HepG2 (cell line): ENCODE results near the gene SYNJ2. TPM values are rescaled to one million over a fixed set of nuclear protein-coding genes. Genes with fewer than 3 reads are reported as not detected.

ENCODE experiments used
- AFF4 ChIP-seq: sonication (generic); formaldehyde crosslinking; IDR thresholded peaks from 2 replicates; pipeline ENCODE4 v1.4.0; 2020; ENCODE audit warnings: missing genetic modification reagents
- HMGA1 ChIP-seq: sonication (generic); formaldehyde crosslinking; conservative IDR thresholded peaks from 2 replicates; pipeline ENCODE4 v1.4.0; 2020; ENCODE audit warnings: missing genetic modification reagents
- IRF1 ChIP-seq: sonication (generic); formaldehyde crosslinking; IDR thresholded peaks from 2 replicates; pipeline ENCODE4 v1.4.0; 2020; ENCODE audit warnings: low read depth, mild to moderate bottlenecking, missing genetic modification reagents
- KLF9 ChIP-seq: IDR thresholded peaks from 2 replicates; pipeline ENCODE4 v1.6.1; 2016; ENCODE audit warnings: low read depth
- MTA3 ChIP-seq: sonication (generic); formaldehyde crosslinking; IDR thresholded peaks from 2 replicates; pipeline ENCODE4 v1.4.0; 2020; ENCODE audit warnings: missing genetic modification reagents
- PHF5A ChIP-seq: IDR thresholded peaks from one replicate; pipeline ENCODE4 v1.6.1; 2018; ENCODE audit warnings: low read depth, missing genetic modification reagents; ENCODE audit not compliant: unreplicated experiment
- PPARG ChIP-seq: conservative IDR thresholded peaks from 2 replicates; pipeline ENCODE4 v1.6.1; 2016; ENCODE audit warnings: missing biosample characterization, missing genetic modification reagents
- SAP130 ChIP-seq: IDR thresholded peaks from 2 replicates; pipeline ENCODE4 v1.6.1; 2016; ENCODE audit warnings: low read depth
- SOX5 ChIP-seq: IDR thresholded peaks from 2 replicates; pipeline ENCODE4 v1.6.1; 2016; ENCODE audit warnings: borderline replicate concordance
- ZNF136 ChIP-seq: sonication (generic); formaldehyde crosslinking; IDR thresholded peaks from 2 replicates; pipeline ENCODE4 v1.8.1; 2022; ENCODE audit warnings: low read depth, mild to moderate bottlenecking, moderate library complexity, missing genetic modification reagents
- ZNF720 ChIP-seq: sonication (generic); formaldehyde crosslinking; IDR thresholded peaks from 2 replicates; pipeline ENCODE4 v1.4.0; 2020; ENCODE audit warnings: missing genetic modification reagents
- polyA plus RNA-seq, 8 experiments: library from polyadenylated mRNA; depleted of rRNA in 3 of 8; stranded (reverse) in 7 of 8; unstranded in 1 of 8; fragments of >200 nt; fragmentation: Illumina TruSeq in 4 of 8; extraction: Trizol in 4 of 8; gene quantifications; 2 replicates each; pipeline versions ENCODE4 v1.2.1 to v1.2.3, GENCODE V29; 2011 to 2016; ENCODE audit warnings: low read depth in 4 of 8, missing spikeins in 1 of 8, mixed read lengths in 1 of 8; ENCODE audit not compliant: insufficient read depth in 1 of 8
- total RNA-seq, 5 experiments: library from RNA; depleted of rRNA; stranded (reverse); fragments of >200 nt; fragmentation: Illumina TruSeq; extraction: Trizol; gene quantifications; 2 replicates each; pipeline ENCODE4 v1.2.3, GENCODE V29; 2016; ENCODE audit warnings: low read depth in 1 of 5
- TF ChIP-seq, protein P1 (sequence below): sonication (generic); formaldehyde crosslinking; IDR thresholded peaks from 2 replicates; pipeline ENCODE4 v1.5.1; 2020; ENCODE audit warnings: mild to moderate bottlenecking, moderate library complexity, missing genetic modification reagents

The SYNJ2 gene
- total and polyA plus RNA-seq, 2 of the 13 experiments (the other 11 are each of a cell fraction or from before 2014, with no cell fraction given): 39.1 to 57.6 TPM

DNA sequence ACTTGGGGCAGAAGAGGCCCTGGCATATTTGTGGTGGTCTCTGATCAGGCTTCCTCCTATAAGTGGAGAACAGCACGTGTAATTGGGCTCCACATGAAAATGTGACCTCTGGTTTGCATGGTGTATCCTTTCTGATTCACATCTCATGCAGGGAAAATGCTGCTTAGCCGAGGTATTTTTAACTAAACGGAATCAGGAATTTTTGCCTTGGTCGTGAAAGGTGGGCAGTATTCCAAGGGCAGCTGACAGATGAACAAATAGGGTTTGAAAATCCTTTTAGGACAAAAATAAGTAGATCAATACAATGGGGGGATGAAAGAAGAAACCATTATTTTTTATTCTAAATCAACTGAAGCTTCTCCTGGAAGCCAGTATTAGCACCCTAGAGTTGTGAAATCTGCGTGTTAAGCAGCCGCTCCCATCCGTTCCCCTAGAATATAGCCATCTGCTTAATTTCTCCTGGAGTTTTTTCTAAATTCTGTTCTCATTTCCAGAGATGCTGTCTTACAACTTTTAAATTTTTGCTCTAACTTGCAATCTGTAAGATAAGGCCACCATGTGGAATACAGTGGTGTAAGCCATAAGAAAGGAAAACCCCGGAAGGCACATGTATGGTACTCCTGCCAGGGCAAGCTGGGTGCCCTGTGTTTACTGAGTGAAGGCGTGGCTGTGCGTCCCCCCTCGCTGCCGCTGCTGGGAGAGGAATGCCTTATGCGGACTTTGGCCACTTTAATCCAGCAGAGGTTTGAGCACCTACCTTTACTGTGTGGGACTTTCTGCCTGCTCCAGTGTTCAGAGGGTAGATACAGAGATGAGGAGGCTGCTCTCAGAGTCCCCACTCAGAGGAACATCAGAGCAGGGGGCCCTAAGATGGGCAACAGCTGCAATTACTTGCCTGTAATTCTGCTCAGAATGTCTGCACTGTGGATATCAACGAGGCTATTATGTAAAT, 52.4 kb downstream of the SYNJ2 start (continued):
- TF ChIP-seq, protein P1, sequence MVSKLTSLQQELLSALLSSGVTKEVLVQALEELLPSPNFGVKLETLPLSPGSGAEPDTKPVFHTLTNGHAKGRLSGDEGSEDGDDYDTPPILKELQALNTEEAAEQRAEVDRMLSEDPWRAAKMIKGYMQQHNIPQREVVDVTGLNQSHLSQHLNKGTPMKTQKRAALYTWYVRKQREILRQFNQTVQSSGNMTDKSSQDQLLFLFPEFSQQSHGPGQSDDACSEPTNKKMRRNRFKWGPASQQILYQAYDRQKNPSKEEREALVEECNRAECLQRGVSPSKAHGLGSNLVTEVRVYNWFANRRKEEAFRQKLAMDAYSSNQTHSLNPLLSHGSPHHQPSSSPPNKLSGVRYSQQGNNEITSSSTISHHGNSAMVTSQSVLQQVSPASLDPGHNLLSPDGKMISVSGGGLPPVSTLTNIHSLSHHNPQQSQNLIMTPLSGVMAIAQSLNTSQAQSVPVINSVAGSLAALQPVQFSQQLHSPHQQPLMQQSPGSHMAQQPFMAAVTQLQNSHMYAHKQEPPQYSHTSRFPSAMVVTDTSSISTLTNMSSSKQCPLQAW (CRISPR knock-in tag): peak; percentile 80; the same call in 1 of the 2 replicates
- TF ChIP-seq AFF4: no peak
- no peak for TF ChIP-seq MTA3
- no peak for TF ChIP-seq ZNF720
- peak; percentile 98 for TF ChIP-seq SAP130 (CRISPR knock-in tag)
- no peak for TF ChIP-seq HMGA1 (CRISPR knock-in tag)
- peak; percentile 86 for TF ChIP-seq SOX5 (CRISPR knock-in tag)
- no peak for TF ChIP-seq KLF9 (CRISPR knock-in tag)
- TF ChIP-seq ZNF136 (CRISPR knock-in tag): no peak; the same call in 1 of the 2 replicates
- TF ChIP-seq IRF1 (CRISPR knock-in tag): no peak
- TF ChIP-seq PHF5A (CRISPR knock-in tag): peak; percentile 66
- TF ChIP-seq PPARG (CRISPR knock-in tag): peak; percentile 56
